Erythroblast (primary cell): ENCODE results near the gene RERE.
A peak's percentile ranks its signal among the peaks of the same experiment; 100 is the strongest.

Experiments
- DNase-seq, 2 experiments: peaks; one replicate each; lab custom pipeline; 2025; lab: John Stamatoyannopoulos, UW
- GATA1 ChIP-seq: IDR thresholded peaks from 2 replicates; pipeline ENCODE4 v1.6.1; 2011; ENCODE audit warnings: low read depth, mild to moderate bottlenecking, control low read depth, low read length, moderate library complexity
- POLR2A ChIP-seq: IDR thresholded peaks from 2 replicates; pipeline ENCODE4 v1.6.1; 2011; ENCODE audit warnings: mild to moderate bottlenecking, low read length

RERE gene

GRCh38 chr1:8481650-8482380 lies 335.6 kb downstream of the RERE start:
- no peak for DNase-seq
- TF ChIP-seq GATA1 (no peak), POLR2A (no peak)

DNA sequence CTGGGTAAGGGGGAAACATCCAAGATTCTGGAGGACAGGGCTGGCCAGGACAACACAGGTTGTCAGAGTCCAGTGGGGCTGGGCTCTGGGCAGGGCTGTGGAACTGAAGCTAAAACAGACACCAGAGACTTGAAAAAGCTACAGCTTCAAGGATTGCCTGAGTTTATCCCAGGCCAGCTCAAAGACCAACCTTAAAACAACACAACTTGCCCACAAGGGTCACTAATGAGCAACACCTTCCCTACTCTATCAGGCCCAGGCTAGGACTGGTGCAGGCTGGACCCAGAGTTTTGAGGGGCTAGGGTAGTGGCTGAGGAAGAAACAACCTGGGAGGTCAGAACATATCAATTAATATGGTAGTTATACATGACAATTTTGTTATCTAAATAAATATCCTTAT lies 338.9 kb downstream of the RERE start:
- no peak for DNase-seq
- TF ChIP-seq GATA1 = no peak
- TF ChIP-seq POLR2A = no peak

DNA sequence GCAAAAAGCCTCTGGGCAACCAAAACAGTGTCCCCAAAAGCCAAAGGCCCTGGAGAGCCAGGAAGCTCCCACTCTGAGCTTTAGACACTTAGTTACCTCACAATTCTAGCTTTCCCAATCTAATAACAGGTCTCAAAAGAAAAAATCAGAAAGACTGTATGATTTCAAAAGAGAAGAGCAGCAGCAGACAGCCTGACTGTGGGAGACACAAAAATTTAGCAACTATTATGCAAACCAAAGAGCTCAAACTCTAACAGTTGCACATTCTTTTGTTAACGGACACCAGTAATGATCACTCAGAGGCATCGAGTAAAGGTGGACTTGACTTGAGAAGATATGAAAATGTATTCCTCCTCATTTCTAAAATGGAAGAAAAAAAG lies 339.5 kb downstream of the RERE start:
- no peak for DNase-seq
- TF ChIP-seq POLR2A = no peak
- TF ChIP-seq GATA1 = no peak

DNA sequence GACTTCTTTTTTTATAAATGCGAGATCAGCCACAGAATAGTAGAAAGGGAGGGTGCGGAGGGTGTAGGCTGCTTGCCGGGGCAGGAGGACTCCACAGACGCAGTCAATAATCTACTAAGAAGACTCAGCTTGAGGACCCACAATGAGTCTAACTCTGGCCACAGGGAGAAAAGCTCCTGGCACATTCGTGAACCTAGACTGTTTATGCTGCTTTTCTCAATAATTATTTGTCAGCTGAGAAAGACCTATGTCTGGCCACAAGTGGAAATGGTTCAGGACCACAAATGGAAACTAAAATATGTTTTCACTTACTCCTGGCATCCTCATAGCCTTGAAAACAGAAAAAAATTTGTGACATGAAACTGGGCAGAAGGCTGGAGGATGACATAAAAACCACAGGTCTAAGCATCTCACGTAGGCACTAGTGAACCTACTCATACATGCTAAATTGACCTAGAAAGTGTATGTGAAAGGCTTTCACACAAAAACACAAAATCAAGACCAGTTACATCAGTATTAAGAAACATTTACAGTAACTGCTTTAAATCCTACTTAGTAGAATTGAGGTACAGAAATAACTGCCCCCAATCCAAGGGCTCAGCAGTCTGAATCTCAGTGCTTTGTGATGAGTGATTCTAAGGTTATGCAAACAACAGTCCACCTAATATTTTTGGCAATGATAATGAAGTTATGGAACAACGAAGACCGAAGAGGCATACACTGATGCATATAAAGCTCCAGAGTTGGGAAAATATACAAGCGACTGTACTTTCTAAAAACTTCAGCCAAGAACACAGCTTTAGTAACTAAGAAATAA lies 340.1 kb downstream of the RERE start:
- DNase-seq = no peak
- TF ChIP-seq POLR2A (no peak), GATA1 (no peak)

- DNase-seq = no peak
- TF ChIP-seq POLR2A (no peak), GATA1 (no peak)
Measured at GRCh38 chr1:8476006-8476405, 341.4 kb downstream of the RERE start.

- no peak for TF ChIP-seq POLR2A
- no peak for TF ChIP-seq GATA1
- no peak for DNase-seq
Measured at GRCh38 chr1:8474369-8474768, 343.1 kb downstream of the RERE start.

GRCh38 chr1:8473891-8474300 lies 343.5 kb downstream of the RERE start:
- TF ChIP-seq POLR2A (no peak), GATA1 (no peak)

DNA sequence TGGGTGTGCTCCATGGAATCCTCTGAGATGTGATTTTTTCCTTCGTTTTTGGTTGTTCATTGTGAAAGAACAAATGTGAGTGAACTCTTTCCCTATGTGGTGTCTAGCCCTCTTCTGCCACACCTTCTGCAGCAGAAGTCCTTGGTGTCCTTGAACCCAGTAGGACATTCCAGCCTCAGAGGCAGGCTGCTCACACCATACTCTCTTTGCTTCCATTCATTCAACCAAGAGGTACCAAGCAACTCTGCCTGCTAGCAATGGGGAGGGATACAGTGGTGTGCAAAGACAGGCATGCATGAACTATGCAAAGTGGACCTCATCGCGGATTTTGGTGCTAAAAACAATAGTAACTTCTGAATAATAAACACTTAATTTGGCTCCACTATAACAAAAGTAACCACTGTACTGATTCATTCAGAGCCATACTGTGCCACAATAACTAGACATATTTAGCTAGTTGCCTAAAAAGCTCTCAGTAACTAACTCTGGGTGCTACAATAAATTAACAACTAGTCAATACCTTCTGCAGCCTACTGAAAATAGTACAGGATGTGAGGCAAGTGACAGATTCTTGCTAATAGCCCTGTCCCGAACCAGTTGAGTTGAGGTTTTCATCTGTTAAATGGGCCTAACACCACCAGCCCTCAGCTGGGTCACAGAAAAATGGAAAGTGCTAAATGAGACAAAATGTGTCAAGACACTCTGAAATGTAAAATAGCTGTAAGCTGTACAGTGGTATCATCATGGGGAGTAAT lies 344.1 kb downstream of the RERE start:
- TF ChIP-seq POLR2A = no peak
- no peak for TF ChIP-seq GATA1
- DNase-seq = no peak

More at GRCh38 chr1:8473891-8474300, 343.5 kb downstream of the RERE start:
- no peak for DNase-seq

DNA sequence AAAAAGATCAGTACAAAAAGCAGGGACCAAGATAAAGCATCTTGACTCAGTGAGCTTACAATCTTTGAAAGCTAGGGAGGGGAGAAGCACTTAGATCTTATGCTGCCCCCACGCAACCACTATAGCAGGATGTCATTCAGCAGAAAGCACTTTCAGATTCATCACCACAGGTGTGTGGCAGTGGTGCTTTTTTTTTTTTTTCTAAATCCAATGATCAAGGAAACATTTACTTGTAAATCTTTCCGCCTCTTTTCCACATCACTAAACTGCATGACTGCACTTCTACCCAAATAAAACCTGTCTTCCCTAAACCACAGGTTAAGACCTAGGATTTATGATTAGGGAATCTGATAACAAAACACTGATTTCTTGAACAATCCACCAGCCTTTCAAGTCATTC lies 344.8 kb downstream of the RERE start:
- TF ChIP-seq POLR2A (no peak), GATA1 (no peak)
- no peak for DNase-seq

- TF ChIP-seq GATA1 (no peak), POLR2A (no peak)
- DNase-seq = no peak
Measured at GRCh38 chr1:8471451-8471850, 346.0 kb downstream of the RERE start.

GRCh38 chr1:8468751-8469150 lies 348.7 kb downstream of the RERE start:
- no peak for DNase-seq
- no peak for TF ChIP-seq GATA1
- no peak for TF ChIP-seq POLR2A

GRCh38 chr1:8467308-8467707 lies 350.1 kb downstream of the RERE start:
- no peak for TF ChIP-seq GATA1
- no peak for TF ChIP-seq POLR2A
- DNase-seq = no peak

- no peak for DNase-seq
- no peak for TF ChIP-seq POLR2A
- TF ChIP-seq GATA1 = no peak
Measured at GRCh38 chr1:8465692-8466091, 351.7 kb downstream of the RERE start.

DNA sequence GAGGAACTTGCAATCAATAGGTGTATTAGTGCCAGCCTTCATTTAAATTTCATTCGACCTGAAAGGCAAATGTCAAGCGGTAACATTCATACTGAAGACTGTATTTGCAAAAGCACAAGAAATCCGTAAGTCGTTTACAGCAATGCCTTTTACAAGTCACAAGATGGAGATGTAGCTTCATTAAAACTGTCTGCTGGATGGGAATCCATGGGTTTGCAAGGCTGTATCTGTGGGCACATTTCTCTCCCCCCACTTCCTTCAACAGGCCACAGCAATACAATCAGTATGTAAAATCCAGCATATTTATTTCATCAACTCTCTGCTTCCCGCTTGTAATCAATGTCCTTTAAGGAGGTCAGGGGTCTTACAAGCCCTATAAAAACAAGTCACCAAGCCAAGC lies 352.4 kb downstream of the RERE start:
- TF ChIP-seq GATA1 = no peak
- no peak for TF ChIP-seq POLR2A

More for the DNA sequence above, 352.4 kb downstream of the RERE start:
- DNase-seq = peak; percentile 12
